AG04449 (cell line): ENCODE measurements around the gene SMAD5.

ENCODE experiments used
- CTCF ChIA-PET: fragments of 350-600 bp; formaldehyde crosslinking; extraction: SDS; loops from one replicate; lab custom pipeline; 2021; ENCODE audit warnings: antibody characterized with exemption; lab: Yijun Ruan, JAX
- POLR2A ChIA-PET: fragments of 400-600, 350-600 bp; formaldehyde crosslinking; extraction: SDS; loops from one replicate; lab custom pipeline; 2020; ENCODE audit warnings: antibody characterized with exemption, inconsistent platforms; lab: Yijun Ruan, JAX
- DNase-seq: peaks from one replicate; pipeline ENCODE4 v3.0.0-alpha.2; 2010; ENCODE audit warnings: low read depth, low spot score
- H3K4me3 ChIP-seq: 2 replicates; pipeline ENCODE4 v1.5.1; 2011; ENCODE audit warnings: low read depth, mild to moderate bottlenecking, control low read depth, low read length
- TF ChIP-seq, protein P1 (sequence below): IDR thresholded peaks from one replicate; pipeline ENCODE4 v1.5.1; 2011; ENCODE audit warnings: mild to moderate bottlenecking, moderate library complexity, low read length, control low read depth, inconsistent platforms; ENCODE audit not compliant: insufficient read depth; ENCODE audit errors: missing control alignments

Gene SMAD5

DNA sequence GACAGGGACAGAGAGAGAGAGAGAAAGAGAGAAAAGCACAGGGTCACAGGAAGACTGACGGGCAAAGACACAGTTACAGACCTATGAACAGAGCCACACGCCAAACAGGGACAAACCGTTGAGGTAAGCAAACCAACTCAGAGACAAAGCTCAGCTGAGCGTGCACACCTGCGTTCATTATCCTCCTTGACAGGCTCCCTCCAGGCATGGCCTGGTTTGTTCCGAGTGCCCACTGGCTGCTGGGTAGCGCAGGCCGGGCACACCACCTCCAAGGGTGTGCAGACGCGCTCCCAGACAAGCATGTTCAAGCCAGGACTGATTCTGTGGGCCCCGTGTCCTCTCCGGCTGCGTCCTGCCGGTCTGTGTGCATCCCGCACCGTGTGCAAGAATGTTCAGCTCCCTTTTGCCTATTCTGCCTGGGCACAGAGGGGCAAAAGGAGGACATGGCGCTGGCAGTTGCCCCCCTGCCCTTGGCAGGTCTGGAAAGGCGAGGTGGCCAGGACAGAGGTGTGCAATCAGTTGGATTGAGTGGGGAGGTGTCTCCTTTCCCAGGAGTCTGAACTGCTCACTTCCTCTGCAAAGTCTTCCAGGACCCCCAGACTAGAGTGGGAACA lies 60.8 kb downstream of the SMAD5 start:
- ChIA-PET POLR2A (no interaction called here), CTCF (interaction anchor here (0.9 to 4.2 kb wide), 2 partner anchors 9 to 18 kb away, joined by 3 to 16 read pairs; no protein-coding TSS in a partner anchor)

DNA sequence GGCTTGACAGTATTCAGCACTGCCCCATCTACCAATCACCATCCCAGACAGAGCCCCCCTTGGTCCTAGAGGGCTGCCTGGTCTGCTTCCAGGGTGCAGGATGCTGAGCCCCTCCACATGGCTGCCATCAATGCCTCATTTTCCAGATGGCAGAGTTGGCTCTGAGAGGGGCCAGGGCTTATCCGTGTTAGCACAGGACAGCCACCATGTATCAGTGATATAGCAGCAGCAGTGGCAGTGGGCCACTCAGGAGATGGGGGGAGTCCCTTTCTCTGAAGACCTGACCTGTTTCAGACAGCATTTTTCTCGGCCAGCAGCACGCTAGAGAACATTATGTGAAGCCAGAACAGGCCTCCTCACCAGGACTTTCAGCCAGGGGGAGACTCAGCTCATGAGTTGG lies 61.9 kb downstream of the SMAD5 start:
- DNase-seq, result no peak
- TF ChIP-seq, protein P1, sequence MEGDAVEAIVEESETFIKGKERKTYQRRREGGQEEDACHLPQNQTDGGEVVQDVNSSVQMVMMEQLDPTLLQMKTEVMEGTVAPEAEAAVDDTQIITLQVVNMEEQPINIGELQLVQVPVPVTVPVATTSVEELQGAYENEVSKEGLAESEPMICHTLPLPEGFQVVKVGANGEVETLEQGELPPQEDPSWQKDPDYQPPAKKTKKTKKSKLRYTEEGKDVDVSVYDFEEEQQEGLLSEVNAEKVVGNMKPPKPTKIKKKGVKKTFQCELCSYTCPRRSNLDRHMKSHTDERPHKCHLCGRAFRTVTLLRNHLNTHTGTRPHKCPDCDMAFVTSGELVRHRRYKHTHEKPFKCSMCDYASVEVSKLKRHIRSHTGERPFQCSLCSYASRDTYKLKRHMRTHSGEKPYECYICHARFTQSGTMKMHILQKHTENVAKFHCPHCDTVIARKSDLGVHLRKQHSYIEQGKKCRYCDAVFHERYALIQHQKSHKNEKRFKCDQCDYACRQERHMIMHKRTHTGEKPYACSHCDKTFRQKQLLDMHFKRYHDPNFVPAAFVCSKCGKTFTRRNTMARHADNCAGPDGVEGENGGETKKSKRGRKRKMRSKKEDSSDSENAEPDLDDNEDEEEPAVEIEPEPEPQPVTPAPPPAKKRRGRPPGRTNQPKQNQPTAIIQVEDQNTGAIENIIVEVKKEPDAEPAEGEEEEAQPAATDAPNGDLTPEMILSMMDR, result no peak
- H3K4me3 ChIP-seq, result no peak overlapping the region
- ChIA-PET POLR2A (no interaction called here), CTCF (interaction anchor here (4.2 kb wide), 1 partner anchor 17 kb away, joined by 16 read pairs; no protein-coding TSS in a partner anchor)

More for the DNA sequence above, 60.8 kb downstream of the SMAD5 start:
- TF ChIP-seq, protein P1, result no peak
- H3K4me3 ChIP-seq, result peak overlapping the region; percentile 45
- no peak for DNase-seq

DNA sequence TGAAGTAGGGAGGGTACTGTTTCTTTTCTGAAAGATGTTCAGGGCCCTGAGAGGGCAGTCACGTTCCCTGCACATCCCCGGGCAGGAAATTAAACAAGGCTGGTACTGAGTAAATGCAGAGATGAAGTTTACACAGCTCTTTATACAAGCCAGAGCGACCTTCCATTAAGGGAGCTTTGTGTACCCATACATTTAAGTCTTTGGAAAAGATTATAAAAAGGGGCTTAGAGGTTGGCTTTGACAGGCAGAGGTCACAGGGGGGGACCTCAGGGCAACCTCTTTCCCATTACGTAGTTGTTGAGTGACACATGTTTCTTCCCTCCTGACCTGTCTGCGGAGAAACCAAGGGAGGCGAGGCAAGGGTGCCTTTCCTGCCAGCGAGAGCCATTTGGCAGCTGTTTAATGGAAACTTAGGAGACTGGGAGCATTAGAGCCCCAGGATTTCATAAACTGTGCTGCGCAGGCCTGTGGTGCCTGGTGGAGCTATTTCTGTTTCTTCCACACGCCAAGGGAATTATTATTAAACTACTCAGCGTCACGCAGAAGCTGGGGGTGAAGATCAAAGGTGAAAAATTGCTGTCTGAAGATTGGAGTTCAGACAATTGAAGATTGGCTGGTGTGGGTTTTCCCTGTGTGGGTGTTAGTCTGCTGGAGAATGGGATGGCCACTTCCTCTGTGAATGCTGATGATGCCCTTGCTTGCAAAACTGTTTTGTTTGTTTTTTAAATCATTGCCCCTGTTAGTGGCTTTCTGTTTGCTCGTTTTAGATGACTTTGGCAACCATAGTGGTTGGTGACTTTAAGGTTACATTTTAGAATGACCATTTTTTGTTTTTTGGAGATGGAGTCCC lies 63.6 kb downstream of the SMAD5 start:
- no peak for DNase-seq
- H3K4me3 ChIP-seq, result no peak overlapping the region
- CTCF ChIA-PET, result interaction anchor here (0.9 to 4.2 kb wide), 3 partner anchors 16 to 22 kb away, joined by 4 to 16 read pairs (median 4); no protein-coding TSS in a partner anchor
- POLR2A ChIA-PET, result no interaction called here
- TF ChIP-seq, protein P1, result no peak

DNA sequence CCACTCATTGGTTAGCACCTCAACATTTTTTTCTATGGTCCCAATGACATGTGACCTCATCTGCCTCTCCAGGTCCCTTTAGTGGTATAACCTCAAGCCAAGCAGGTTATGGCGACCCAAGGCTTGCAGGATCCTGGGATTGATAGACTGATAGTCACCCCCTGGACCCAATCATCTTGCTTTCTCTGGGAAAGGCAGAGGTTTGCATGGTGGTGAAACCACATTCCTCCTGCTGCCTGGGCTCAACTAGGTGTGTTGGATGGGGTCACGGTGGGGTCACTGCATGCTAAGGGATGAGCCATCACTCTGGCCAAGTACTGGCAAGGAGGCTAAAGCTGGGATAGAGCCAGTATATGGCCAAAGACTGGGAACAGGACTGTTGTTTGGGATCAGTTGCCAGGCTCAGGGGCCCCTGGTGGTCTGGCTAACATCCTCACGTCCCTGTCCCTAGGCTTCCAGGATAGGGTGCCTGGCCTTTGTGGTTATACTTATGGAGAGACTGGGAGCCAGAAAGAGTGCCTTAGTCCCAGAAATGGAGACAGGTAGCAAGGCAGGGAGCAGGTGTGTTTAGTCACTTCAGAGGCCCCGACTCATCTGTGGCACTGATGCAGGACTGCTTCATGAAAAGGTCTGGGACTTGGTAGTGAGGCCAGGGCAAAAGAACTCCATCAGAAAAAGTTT lies 65.0 kb downstream of the SMAD5 start:
- H3K4me3 ChIP-seq, result no peak overlapping the region
- POLR2A ChIA-PET, result no interaction called here
- TF ChIP-seq, protein P1, result no peak
- DNase-seq, result no peak
- CTCF ChIA-PET, result interaction anchor here (0.9 to 4.2 kb wide), 2 partner anchors 14 kb away, joined by 3 to 16 read pairs; no protein-coding TSS in a partner anchor

DNA sequence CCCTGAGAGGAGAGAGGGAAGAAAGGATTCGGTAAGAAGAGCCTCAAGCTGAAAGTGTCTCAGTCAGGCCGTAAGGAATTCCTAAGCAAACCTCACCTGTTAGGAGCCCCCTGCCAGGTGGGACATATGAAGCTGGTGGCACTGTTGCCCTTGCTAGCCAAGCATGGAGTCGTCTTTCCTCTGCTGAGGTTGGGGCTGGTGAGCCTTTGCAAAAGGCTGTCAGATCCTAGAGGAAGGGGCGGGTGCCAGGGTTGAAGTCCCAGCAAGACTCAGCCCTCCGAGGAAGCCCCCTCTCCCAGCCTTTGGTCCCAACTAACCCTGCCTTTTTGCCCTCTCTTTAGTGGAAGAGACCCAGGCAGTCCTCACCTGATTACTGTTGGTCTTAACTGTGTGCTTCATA lies 65.8 kb downstream of the SMAD5 start:
- TF ChIP-seq, protein P1, result no peak
- H3K4me3 ChIP-seq, result no peak overlapping the region
- POLR2A ChIA-PET, result no interaction called here
- CTCF ChIA-PET, result interaction anchor here (0.9 to 2.4 kb wide), 2 partner anchors 11 to 13 kb away, joined by 3 to 8 read pairs; no protein-coding TSS in a partner anchor
- no peak for DNase-seq

DNA sequence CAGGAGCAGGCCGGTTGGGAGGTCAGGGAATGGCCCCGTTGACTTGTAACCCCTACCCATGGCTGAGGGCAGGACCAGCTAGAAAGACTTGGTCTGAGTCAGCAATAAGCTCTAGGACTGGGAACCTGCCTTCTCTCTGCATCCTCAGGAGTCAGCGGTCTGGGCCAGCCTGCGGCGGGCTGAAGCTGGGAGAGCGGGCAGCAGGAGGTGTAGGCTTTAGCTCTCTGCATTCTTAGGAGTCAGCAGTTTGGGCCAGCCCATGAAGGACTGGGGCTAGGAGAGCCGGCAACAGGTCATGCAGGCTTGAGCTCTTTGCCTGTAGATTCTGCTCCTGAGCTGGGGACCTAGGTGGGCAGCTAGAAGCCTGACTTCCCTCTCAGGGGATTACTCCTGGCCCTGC lies 66.8 kb downstream of the SMAD5 start:
- ChIA-PET POLR2A (no interaction called here), CTCF (interaction anchor here (1.3 to 2.4 kb wide), 3 partner anchors 11 to 310 kb away, joined by 3 to 8 read pairs (median 6); no protein-coding TSS in a partner anchor)
- no peak for DNase-seq

More for the DNA sequence above, 66.8 kb downstream of the SMAD5 start:
- no peak overlapping the region for H3K4me3 ChIP-seq
- TF ChIP-seq, protein P1, result no peak
